Measurements from ENCODE around the gene FLOT2. TPM values are rescaled to one million over a fixed set of nuclear protein-coding genes. Genes with fewer than 3 reads are reported as not detected.
A peak's percentile ranks its signal among the peaks of the same experiment; 100 is the strongest.

Gene FLOT2
- total and polyA plus RNA-seq, 10 of the 15 experiments (the other 5 are each of a cell fraction or from before 2014, with no cell fraction given): 56.8 to 302 (median 149) TPM

- TF ChIP-seq, protein P1, sequence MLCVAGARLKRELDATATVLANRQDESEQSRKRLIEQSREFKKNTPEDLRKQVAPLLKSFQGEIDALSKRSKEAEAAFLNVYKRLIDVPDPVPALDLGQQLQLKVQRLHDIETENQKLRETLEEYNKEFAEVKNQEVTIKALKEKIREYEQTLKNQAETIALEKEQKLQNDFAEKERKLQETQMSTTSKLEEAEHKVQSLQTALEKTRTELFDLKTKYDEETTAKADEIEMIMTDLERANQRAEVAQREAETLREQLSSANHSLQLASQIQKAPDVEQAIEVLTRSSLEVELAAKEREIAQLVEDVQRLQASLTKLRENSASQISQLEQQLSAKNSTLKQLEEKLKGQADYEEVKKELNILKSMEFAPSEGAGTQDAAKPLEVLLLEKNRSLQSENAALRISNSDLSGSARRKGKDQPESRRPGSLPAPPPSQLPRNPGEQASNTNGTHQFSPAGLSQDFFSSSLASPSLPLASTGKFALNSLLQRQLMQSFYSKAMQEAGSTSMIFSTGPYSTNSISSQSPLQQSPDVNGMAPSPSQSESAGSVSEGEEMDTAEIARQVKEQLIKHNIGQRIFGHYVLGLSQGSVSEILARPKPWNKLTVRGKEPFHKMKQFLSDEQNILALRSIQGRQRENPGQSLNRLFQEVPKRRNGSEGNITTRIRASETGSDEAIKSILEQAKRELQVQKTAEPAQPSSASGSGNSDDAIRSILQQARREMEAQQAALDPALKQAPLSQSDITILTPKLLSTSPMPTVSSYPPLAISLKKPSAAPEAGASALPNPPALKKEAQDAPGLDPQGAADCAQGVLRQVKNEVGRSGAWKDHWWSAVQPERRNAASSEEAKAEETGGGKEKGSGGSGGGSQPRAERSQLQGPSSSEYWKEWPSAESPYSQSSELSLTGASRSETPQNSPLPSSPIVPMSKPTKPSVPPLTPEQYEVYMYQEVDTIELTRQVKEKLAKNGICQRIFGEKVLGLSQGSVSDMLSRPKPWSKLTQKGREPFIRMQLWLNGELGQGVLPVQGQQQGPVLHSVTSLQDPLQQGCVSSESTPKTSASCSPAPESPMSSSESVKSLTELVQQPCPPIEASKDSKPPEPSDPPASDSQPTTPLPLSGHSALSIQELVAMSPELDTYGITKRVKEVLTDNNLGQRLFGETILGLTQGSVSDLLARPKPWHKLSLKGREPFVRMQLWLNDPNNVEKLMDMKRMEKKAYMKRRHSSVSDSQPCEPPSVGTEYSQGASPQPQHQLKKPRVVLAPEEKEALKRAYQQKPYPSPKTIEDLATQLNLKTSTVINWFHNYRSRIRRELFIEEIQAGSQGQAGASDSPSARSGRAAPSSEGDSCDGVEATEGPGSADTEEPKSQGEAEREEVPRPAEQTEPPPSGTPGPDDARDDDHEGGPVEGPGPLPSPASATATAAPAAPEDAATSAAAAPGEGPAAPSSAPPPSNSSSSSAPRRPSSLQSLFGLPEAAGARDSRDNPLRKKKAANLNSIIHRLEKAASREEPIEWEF (IDR thresholded peaks at IDR 0.05; ENCODE audit: insufficient replicate concordance, low read depth, low read length): no peak
- no peak for TF ChIP-seq BCL11A (IDR thresholded peaks at IDR 0.05; ENCODE audit: low read depth, low read length)
- TF ChIP-seq NRF1 (conservative IDR thresholded peaks at IDR 0.05; ENCODE audit: low read depth, low read length): peak; percentile 98
- peak; percentile 19; the same call in 1 of the 2 replicates for TF ChIP-seq RUNX3 (IDR thresholded peaks at IDR 0.05; ENCODE audit: low read length)
- 0 out of 2 replicates have a peak, but pooled peaks have one; percentile 28 for TF ChIP-seq POLR2AphosphoS2 (IDR thresholded peaks at IDR 0.05; ENCODE audit: low read depth, low read length)
- TF ChIP-seq IRF4 (IDR thresholded peaks at IDR 0.05; ENCODE audit: low read depth, low read length): no peak
These were observed 55.1 kb downstream of the FLOT2 start, which contains the start of gene FAM222B (continued) for GRCh38 chr17:28842282-28843012.

Data from GM12878 (cell line).